Astrocyte of the cerebellum (primary cell): ENCODE measurements around the gene GAD2.

Experiments used
- DNase-seq: peaks from one replicate; pipeline ENCODE4 v3.0.0-alpha.2; 2011; ENCODE audit warnings: low read depth
- H3K4me3 ChIP-seq: 2 replicates; pipeline ENCODE4 v1.5.1; 2011; ENCODE audit warnings: mild to moderate bottlenecking, low read depth, low read length, moderate library complexity
- CTCF ChIP-seq: IDR thresholded peaks from 2 replicates; pipeline ENCODE4 v1.5.1; 2012; ENCODE audit warnings: low read length, low read depth, moderate library complexity, mild to moderate bottlenecking; ENCODE audit errors: missing control alignments
- in situ Hi-C: cut with HindIII; loops from 2 replicates; pipeline ENCODE4 v1.10.0; 2017; ENCODE audit warnings: low sequenced_read_pairs

The GAD2 gene

GRCh38 chr10:26219676-26220075 is 3.1 kb downstream of the GAD2 start:
- no peak for DNase-seq
- no peak overlapping the region for H3K4me3 ChIP-seq
- TF ChIP-seq CTCF, result no peak
- in situ Hi-C loops, result no loop called here

- H3K4me3 ChIP-seq, result no peak overlapping the region
- TF ChIP-seq CTCF, result no peak
- DNase-seq, result no peak
- in situ Hi-C loops, result no loop called here
These were observed 4.3 kb downstream of the GAD2 start for GRCh38 chr10:26220901-26221300.

GRCh38 chr10:26221541-26221940 is 5.0 kb downstream of the GAD2 start:
- H3K4me3 ChIP-seq, result no peak overlapping the region
- in situ Hi-C loops, result no loop called here
- DNase-seq, result no peak
- no peak for TF ChIP-seq CTCF

- H3K4me3 ChIP-seq, result no peak overlapping the region
- in situ Hi-C loops, result no loop called here
- no peak for DNase-seq
- no peak for TF ChIP-seq CTCF
These were observed 6.0 kb downstream of the GAD2 start for GRCh38 chr10:26222563-26222962.

- no peak for TF ChIP-seq CTCF
- no peak overlapping the region for H3K4me3 ChIP-seq
- in situ Hi-C loops, result no loop called here
- DNase-seq, result no peak
These were observed 8.7 kb downstream of the GAD2 start for GRCh38 chr10:26225322-26225721.

- H3K4me3 ChIP-seq, result no peak overlapping the region
- no peak for DNase-seq
- in situ Hi-C loops, result no loop called here
- TF ChIP-seq CTCF, result no peak
These were observed 11.2 kb downstream of the GAD2 start for GRCh38 chr10:26227786-26228185.

GRCh38 chr10:26232174-26232573 is 15.6 kb downstream of the GAD2 start:
- TF ChIP-seq CTCF, result no peak
- H3K4me3 ChIP-seq, result no peak overlapping the region
- no peak for DNase-seq
- in situ Hi-C loops, result no loop called here
